HG02973 (cell line): ENCODE measurements around the gene RRP1B.
"Not testable (repeated sequence)": the region's sequence is repeated elsewhere in the genome, so short reads cannot be mapped to it uniquely, and the experiment has no call there.

Source experiments
- ATAC-seq: cut with Tn5 transposase; IDR thresholded peaks from one replicate; pipeline ENCODE4 v1.9.1; 2021; ENCODE audit warnings: moderate library complexity; ENCODE audit not compliant: unreplicated experiment

RRP1B gene

DNA sequence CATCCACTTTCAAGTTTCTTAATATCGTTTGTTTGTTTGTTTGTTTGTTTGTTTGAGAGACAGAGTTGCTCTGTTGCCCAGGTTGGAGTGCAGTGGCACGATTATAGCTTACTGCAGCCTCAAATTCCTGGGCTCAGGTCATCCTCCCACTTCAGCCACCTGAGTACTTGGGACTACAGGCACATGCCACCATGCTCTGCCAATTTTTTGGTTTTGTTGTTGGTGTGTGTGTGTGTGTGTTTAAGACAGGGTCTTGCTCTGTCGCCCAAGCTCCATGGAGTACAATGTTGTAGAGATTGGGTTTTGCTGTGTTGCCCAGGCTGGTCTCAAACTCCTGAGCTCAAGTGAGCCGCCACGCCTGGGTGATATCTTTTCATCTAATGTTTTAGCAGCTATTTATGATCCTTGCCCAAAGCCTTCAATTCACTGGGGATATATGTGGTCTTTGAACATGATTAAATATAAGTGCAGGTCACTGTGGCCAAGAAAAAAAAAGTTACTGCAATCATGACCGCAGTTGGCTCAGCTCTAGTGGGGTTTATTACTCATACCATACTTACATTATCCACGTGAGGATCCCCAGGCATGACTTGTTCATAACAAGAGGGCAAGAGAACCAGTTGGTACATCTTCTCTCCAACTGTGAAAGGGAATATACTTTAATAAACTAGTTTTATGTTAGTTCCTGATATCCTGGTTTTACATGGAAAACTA, 8.0 kb downstream of the RRP1B start:
- no peak for ATAC-seq

DNA sequence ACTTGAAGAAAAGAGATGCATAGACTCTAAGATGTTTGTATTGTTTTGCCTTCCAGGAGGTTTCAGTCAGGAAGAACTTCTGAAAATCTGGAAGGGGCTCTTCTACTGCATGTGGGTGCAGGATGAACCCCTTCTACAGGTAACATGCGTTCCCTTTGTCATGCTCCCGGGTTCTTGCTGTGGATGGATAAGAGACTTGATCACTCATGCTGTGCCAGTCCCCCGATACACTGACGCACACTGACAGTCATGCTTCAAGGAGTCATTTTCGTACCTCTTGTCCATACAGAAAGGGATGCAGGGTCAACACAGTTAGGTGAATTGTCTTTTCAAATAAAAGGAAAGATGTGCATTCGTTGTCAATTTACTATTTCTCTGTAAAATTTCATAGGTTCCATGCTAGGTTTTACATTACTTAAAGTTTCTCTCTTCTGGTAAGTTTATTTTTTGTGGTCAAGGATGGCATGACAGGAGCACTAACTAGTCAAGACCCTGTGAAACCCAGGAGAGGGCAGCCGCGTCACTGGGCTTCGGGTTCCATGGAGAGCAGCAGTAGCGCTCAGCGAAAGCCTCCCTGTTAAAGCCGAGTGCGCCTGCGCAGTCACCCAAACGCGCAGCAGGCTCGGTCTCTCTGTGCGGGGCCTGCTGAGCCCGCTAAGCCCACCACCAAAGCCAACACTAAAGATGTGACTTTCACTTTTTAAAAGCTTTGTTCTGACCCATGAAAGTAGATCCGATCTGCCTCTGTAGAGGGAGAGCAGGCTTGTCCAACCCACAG, 10.7 kb downstream of the RRP1B start:
- no peak for ATAC-seq

DNA sequence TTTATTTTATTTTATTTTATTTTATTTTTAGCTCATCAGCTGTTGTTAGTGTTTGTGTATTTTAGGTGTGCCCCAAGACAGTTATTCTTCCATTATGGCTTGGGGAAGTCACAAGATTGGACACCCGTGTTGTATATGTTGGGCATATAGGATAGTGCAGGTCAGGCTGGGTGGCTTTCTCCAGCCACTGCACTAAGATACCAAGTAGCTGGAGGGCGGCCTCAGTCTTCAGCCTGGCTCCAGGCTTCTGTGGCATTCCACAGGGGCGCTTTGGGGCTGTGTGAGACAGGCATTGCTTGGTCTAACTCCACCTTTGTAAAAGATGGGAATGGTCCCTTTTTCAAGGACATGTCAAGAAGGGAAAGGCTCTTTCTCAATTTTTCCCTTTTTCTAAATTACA, 16.5 kb downstream of the RRP1B start:
- no peak for ATAC-seq

DNA sequence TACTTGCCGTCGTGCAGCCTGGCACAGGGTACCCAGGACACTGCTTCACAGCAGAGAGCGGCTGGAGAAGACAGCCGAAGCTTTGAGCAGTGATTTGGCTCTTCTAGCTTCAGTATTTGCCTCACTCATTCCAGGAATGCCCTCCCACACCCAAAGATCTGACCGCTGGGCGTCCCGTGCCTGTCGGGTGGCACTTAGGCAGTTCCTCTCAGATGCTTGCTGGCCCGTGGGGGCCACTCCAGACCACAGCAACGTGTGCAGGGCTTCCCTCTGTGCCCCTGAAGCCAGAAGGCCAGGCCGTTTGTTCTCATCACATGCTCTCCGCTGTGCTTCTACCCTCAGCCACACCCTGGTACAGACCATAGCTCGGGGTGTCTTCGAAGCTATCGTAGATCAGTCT, 17.0 kb downstream of the RRP1B start:
- no peak for ATAC-seq

DNA sequence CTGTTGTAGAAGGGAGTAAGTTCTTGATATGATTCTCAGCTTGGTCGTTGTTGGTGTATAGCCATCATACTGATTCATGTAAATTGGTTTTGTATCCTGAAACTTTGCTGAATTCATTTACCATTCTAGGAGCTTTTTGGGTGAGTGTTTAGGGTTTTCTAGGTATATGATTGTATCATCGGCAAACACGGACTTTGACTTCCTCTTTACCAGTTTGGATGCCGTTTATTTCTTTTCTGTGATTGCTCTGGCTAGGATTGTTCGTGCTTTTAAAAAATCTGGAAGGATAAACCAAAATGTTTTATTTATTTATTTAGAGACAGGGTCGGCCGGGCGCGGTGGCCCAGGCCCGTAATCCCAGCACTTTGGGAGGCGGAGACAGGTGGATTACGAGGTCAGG, 20.6 kb downstream of the RRP1B start:
- ATAC-seq: no peak

DNA sequence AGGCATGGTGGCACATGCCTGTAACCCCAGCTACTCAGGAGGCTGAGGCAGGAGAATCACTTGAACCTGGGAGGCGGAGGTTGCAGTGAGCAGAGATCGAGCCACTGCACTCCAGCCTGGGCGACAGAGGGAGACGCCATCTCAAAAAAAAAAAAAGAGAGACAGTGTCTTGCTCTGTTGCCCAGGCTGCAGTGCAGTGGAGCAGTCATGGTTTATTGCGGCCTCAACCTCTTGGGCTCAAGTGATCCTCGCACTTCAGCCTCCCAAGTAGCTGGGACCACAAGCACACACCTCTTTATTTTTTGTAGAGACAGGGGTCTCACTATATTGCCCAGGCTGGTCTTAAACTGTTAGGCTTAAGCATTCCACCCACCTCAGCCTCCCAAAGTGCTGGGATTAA, 21.1 kb downstream of the RRP1B start:
- ATAC-seq: not testable (repeated sequence)

DNA sequence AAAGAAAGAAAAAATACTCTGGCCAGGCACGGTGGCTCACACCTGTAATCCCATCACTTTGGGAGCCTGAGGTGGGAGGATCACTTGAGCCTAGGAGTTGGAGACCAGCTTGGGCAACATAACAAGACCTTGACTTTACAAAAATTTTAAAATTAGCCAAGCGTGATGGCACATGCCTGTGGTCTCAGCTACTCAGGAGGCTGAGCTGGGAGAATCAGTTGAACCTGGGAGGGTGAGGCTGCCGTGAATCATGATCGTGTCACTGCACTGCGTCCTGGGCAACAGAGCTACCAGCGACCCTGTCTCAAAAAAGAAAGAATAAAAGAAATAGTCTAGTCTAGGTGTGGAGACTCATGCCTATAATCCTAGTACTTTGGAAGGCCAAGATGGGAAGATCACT, 22.3 kb downstream of the RRP1B start:
- ATAC-seq: no peak

DNA sequence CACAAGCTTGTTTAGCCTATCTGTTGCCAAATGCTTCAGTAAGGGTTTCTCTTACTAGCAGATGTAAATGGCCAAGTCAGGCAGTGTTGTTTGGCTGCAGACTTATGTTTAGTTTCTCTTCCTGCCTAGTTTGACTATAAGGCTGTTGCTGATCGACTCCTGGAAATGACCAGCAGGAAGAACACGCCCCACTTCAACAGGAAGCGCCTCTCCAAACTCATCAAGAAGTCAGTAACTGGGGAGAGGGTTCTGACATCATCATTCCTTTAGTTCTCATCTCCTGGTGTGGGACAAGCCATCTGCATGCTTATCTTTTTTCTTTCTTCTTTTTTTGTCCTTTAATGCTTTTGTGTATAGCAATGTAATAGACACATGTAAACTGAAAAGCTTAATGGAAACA, 25.1 kb downstream of the RRP1B start:
- ATAC-seq: no peak

DNA sequence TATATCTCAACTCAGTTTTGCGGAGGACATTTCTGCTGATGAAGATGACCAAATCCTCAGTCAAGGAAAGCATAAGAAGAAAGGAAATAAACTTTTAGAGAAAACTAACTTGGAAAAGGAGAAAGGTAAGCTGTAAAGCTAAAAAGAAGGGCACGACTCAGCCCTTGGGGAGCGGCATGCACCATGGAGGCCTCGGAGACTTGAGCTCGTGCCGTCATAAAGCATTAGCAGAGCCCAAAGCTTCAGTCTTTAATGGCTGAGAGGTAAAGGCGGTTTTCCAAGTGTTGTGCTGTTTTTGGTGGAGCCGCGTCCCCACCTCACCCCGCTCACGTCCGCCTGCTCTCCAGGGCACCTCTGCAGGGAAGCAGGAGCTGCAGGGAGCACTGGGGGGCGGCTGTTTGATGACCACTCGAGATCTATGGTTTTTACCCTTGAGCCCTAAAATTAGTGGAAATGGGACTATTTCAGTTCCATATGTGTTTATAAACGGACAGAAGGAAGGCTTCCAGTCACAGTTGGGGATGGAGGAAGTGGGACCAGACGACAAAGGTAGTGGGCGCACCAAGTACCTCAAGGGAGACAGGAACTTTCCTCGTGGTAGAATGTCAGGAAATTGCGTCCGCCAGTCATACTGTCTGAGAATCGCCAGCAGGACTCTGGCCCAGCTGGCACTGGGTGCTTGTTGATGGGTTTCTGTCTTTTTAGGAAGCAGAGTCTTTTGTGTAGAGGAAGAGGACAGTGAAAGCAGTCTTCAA, 27.6 kb downstream of the RRP1B start:
- no peak for ATAC-seq

DNA sequence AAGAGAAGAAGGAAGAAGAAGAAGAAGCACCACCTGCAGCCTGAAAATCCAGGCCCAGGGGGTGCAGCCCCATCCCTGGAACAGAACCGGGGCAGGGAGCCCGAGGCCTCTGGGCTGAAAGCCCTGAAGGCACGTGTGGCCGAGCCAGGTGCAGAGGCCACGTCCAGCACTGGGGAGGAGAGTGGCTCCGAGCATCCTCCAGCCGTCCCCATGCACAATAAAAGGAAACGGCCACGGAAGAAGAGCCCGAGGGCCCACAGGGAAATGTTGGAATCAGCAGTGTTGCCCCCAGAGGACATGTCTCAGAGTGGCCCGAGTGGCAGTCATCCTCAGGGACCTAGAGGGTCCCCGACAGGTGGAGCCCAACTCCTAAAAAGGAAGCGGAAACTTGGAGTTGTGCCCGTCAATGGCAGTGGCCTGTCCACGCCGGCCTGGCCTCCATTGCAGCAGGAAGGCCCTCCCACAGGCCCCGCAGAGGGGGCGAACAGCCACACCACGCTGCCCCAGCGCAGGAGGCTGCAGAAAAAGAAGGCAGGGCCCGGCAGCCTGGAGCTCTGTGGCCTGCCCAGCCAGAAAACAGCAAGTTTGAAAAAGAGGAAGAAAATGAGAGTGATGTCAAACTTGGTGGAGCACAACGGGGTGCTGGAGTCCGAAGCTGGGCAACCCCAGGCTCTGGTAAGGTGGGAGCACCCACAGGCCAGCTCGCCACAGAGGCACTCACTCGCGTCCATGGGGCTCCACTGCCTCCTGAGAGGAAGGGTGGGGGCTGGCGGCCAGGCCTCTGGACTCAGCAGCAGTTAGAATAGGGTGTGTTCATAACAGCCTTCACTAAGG, 28.4 kb downstream of the RRP1B start:
- ATAC-seq: no peak

DNA sequence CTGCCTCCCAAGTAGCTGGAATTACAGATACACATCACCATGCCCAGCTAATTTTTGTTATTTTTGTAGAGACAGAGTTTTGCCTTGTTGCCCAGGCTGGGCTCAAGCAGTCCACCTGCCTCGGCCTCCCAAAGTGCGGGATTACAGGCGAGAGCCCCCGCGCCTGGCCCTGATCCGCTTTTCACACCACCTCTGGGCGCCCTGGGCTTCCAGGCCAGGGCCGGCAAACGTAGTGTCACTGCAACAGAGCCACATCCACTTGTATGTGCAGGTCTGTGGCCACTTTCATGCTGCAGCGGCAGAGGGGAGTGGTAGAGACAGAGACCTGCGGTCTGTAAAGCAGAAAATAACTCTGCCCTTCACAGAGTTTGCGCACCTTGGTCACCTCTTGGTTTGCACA, 29.5 kb downstream of the RRP1B start:
- no peak for ATAC-seq

DNA sequence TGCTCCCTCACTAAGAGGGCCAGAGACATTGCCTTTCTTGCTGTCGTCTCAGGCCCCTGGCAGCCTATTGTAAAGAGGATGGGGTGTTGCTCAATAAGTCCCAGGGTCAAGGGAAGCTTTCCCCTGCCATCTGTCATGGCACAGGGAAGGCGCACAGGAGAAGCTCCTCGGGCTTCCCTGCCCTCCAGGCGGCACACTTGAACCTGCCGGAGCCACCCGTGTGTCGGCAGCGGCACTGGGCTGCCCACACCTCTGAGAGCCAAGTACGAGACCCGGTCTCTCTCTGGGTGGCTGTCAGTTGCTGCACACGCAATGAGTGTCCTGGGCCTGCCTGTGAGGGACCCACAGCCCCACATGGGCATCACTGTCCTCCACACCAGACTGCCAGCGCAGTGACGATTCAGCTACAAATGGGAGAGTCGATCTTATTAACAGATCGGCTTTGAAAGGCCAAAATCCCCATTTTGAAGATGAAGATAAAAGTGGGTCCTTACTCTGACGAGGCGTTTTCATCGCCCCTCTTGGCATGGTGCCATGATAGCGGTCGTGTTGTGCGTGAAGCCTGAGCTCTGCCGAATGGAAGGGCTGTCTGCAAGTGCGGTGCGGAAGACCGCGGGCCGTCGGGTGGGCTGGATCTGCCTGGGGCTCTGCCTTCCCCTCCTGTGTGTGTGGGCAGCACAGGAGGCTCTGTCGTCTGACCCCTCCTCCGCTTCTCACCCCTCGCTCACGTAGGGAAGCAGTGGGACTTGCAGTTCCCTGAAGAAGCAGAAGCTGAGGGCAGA, 30.4 kb downstream of the RRP1B start:
- no peak for ATAC-seq

DNA sequence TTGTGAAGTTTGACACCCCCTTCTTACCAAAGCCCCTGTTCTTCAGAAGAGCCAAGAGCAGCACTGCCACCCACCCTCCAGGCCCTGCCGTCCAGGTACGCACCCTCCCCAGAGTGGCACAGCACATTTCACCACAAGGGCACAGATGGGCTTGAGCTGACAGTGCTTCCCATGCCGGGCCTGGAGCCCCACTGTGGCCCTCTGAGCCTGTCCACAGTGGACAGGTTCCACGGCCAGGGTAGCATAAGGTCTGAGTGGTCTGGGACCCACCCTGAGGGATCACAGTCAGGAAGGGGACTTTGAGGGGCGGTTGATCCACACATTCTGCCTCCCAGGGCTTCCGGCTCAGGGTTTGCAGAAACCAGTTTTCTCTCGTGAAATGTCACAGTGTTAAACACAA, 31.0 kb downstream of the RRP1B start:
- no peak for ATAC-seq

DNA sequence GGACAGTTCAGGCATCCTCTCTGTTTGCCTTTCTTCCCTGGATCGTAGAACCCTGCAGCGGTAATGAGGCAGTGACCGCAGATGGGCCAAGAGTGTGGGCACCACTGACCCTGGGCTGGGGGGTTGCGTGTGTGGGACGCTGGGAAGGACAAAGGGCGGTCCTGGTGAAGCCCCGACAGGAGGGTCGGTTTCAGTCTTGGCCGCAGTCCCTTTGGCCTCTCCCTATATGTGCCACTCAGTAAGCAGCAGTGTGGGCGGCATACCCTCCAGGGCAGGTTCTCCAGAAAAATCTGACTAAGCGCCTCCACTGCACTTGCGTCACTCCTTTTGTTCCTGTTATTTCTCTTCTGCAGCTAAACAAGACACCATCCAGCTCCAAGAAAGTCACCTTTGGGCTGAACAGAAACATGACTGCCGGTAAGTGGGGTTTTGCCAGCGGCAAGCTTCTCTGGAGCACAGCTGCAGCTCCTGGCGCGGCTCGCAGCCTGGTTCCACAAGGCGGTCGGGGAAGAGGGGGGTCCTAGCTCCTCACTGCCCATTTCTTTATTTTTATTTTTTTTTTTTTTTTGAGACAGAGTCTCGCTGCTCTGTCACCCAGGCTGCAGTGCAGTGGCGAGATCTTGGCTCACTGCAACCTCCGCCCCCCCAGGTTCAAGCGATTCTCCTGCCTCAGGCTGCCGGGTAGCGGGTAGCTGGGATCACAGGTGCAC, 31.9 kb downstream of the RRP1B start:
- no peak for ATAC-seq

DNA sequence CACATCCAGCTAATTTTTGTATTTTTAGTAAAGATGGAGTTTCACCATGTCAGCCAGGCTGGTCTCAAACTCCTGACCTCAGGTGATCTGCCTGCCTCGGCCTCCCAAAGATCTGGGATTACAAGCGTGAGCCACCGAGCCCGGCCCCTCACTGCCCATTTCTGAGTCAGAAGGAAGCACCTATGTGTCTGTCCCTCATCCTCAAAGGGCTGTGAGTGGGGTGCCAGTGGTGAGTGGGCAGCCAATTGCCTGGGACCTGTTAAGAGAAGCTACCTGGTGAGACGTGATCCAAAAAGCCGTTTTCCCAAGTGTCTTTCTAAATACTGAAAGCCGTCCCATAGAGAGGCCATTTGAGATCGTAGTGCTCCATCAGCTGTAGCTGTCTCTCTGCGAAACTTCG, 32.4 kb downstream of the RRP1B start:
- no peak for ATAC-seq

DNA sequence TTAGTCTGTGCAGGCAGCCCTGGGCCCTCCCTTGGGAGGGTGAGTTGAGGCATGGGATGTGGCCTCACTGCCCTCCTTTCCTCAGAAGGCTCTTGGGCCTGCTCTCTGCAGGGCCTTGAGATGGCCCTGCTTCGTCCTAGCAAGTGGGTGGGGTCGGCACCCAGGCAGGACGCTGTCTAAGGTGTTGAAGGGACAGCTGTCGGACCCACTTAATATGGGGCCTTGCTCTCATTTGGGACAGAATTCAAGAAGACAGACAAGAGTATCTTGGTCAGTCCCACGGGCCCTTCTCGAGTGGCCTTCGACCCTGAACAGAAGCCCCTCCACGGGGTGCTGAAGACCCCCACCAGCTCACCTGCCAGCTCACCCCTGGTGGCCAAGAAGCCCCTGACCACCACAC, 33.6 kb downstream of the RRP1B start:
- no peak for ATAC-seq

DNA sequence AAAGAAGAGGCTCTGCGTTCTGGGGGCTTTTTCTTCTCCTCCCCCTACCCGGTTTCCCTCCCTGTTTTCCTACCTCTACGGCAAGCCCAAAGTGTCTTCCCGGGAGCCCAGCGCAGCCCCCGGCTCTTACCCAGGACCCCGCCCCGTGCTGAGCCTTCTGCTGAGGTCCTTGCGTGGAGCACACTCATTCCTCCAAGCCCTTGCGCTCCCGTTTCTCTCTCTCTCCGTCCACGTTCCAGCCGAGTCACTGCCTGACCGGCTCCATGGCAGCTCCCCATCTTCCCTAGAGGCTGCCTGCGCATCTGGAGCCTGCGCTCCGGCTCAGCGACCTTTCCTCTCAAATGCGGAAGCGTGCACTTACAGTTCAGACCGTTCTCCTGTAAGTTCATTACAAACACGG, 34.6 kb downstream of the RRP1B start:
- no peak for ATAC-seq

DNA sequence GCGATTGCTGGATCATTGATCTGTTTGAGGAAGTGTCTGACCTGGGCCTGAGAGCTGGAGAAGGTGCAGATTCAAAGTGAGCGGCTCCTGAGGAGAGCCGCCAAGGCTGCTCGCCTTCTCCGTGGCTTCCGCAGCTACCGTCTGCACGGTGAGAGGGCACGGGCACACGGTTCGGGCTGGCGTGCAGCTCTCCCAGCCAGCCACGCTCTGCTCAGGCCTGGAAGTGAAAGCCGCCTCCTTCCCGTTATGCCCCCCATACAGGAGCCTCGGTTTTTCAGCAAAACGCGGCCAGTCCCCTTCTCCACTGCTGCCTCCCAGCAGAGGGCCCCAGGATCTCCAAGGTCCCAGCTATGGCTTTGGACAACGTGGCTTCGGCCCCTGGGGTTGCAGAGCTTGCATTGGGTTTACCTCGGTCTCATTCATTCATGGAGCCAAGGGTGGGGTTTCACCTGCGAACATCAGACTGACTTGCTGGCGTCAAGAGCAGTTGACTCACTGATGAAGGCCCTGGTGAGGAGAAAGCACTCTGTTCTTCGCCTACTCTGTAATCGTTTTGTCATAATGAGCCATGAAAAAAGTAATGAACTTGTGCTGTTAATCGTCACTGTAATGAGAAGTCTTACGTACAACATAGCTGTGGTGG, 35.2 kb downstream of the RRP1B start:
- ATAC-seq: no peak

DNA sequence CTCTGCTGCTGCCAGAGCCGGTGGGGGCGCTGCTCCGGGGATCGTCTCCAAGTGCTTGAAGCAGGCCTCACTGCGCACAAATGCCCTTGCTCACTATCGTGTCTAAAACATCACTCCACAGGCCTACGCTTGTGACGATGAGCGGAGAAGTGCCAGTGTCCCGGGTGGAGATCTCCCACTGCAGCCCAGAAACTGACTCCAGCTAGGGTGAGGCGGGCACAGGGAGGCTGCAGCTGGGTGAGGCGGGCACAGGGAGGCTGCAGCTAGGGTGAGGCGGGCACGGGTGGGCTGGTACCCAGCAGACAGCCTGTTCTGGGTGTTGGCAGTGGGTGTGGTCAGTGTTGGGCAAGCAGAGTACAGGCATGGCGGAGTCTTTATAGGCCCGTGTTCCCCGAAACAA, 36.9 kb downstream of the RRP1B start:
- ATAC-seq: no peak
